GM12864 (cell line): ENCODE results near the gene BAIAP2.

ENCODE experiments used
- DNase-seq: peaks from one replicate; pipeline ENCODE4 v3.0.0-alpha.2; 2011; ENCODE audit warnings: low read depth
- H3K4me3 ChIP-seq: 2 replicates; pipeline ENCODE4 v1.5.1; 2011; ENCODE audit warnings: mild to moderate bottlenecking, low read depth, low read length, control low read depth
- CTCF ChIP-seq: IDR thresholded peaks from 2 replicates; pipeline ENCODE4 v1.5.1; 2011; ENCODE audit warnings: low read depth, mild to moderate bottlenecking, moderate library complexity, low read length, control low read depth, inconsistent platforms; ENCODE audit errors: missing control alignments

The BAIAP2 gene

GRCh38 chr17:81162491-81162890 is 127.5 kb downstream of the BAIAP2 start:
- H3K4me3 ChIP-seq: no peak overlapping the region
- TF ChIP-seq CTCF: no peak
- DNase-seq: no peak

GRCh38 chr17:81163051-81163695 is 128.2 kb downstream of the BAIAP2 start:
- TF ChIP-seq CTCF: no peak
- no peak overlapping the region for H3K4me3 ChIP-seq
- DNase-seq: no peak

- no peak for TF ChIP-seq CTCF
- no peak overlapping the region for H3K4me3 ChIP-seq
- DNase-seq: no peak
Observed at GRCh38 chr17:81163703-81164370, 128.9 kb downstream of the BAIAP2 start.

GRCh38 chr17:81164371-81165245 is 129.7 kb downstream of the BAIAP2 start:
- no peak for TF ChIP-seq CTCF
- DNase-seq: no peak
- H3K4me3 ChIP-seq: no peak overlapping the region

GRCh38 chr17:81165246-81166032 is 130.5 kb downstream of the BAIAP2 start, which contains the start of gene PVALEF:
PVALEF (plus strand) TSS chr17:81165507; CDS start chr17:81181227, 15,720 bp downstream.
- no peak for TF ChIP-seq CTCF
- no peak for DNase-seq
- no peak within 1 kb of the TSS for H3K4me3 ChIP-seq

- DNase-seq: no peak
- no peak for TF ChIP-seq CTCF
- no peak within 1 kb of the TSS for H3K4me3 ChIP-seq
Observed at GRCh38 chr17:81166033-81166492, 131.1 kb downstream of the BAIAP2 start, which contains the start of gene AATK. AATK (minus strand) TSS chr17:81166221; CDS start chr17:81165992, 229 bp downstream.
